ENCODE data around the gene CDH5.

Gene CDH5

GRCh38 chr16:66425651-66426050 lies 59.2 kb downstream of the CDH5 start:
- TF ChIP-seq ZFX (IDR thresholded peaks at IDR 0.05; ENCODE audit: borderline replicate concordance) (no peak), CTCF (IDR thresholded peaks at IDR 0.05) (no peak)
- no peak overlapping the region for H3K27ac ChIP-seq

GRCh38 chr16:66426112-66427035 lies 59.9 kb downstream of the CDH5 start:
- TF ChIP-seq CTCF (IDR thresholded peaks at IDR 0.05) (no peak), ZFX (IDR thresholded peaks at IDR 0.05; ENCODE audit: borderline replicate concordance) (no peak)
- no peak overlapping the region for H3K27ac ChIP-seq

- TF ChIP-seq CTCF (IDR thresholded peaks at IDR 0.05) (no peak), ZFX (IDR thresholded peaks at IDR 0.05; ENCODE audit: borderline replicate concordance) (no peak)
Measured at GRCh38 chr16:66427036-66427860, 60.8 kb downstream of the CDH5 start, which contains the start of gene BEAN1. TSS of gene BEAN1 (plus strand) at chr16:66427295. CDS start at chr16:66437677, 10,382 bp downstream.

GRCh38 chr16:66427871-66428681 lies 61.6 kb downstream of the CDH5 start:
- no peak overlapping the region for H3K27ac ChIP-seq
- TF ChIP-seq CTCF (IDR thresholded peaks at IDR 0.05) (no peak), ZFX (IDR thresholded peaks at IDR 0.05; ENCODE audit: borderline replicate concordance) (no peak)

More at GRCh38 chr16:66427036-66427860, 60.8 kb downstream of the CDH5 start, which contains the start of gene BEAN1:
- no peak within 1 kb of the TSS for H3K27ac ChIP-seq

- TF ChIP-seq ZFX (IDR thresholded peaks at IDR 0.05; ENCODE audit: borderline replicate concordance), result no peak
- TF ChIP-seq CTCF (IDR thresholded peaks at IDR 0.05), result no peak
- H3K27ac ChIP-seq, result no peak overlapping the region
Measured at GRCh38 chr16:66428682-66429251, 62.3 kb downstream of the CDH5 start.

- no peak for TF ChIP-seq ZFX (IDR thresholded peaks at IDR 0.05; ENCODE audit: borderline replicate concordance)
- TF ChIP-seq CTCF (IDR thresholded peaks at IDR 0.05), result no peak
- H3K27ac ChIP-seq, result no peak overlapping the region
Measured at GRCh38 chr16:66429290-66429962, 62.9 kb downstream of the CDH5 start.

Measured in 22Rv1 (cell line).